VCaP (cell line): Measurements from ENCODE around the gene PGA3.
"Not testable (repeated sequence)": the region's sequence is repeated elsewhere in the genome, so short reads cannot be mapped to it uniquely, and the experiment has no call there.

Experiments used
- H3K27ac ChIP-seq: fragments of 450-650 bp; 2 replicates; pipeline ENCODE4 v1.5.1; 2017
- CTCF ChIP-seq: fragments of 450-650 bp; conservative IDR thresholded peaks from 2 replicates; pipeline ENCODE4 v1.5.1; 2017; ENCODE audit warnings: mild to moderate bottlenecking, moderate library complexity

Gene PGA3

GRCh38 chr11:61164606-61165424 is 38.5 kb upstream of the PGA3 start:
- peak overlapping the region; percentile 42 for H3K27ac ChIP-seq

GRCh38 chr11:61165785-61166184 is 37.5 kb upstream of the PGA3 start:
- peak overlapping the region; percentile 42 for H3K27ac ChIP-seq

More at GRCh38 chr11:61164606-61165424, 38.5 kb upstream of the PGA3 start:
- TF ChIP-seq CTCF: no peak

- not testable (repeated sequence) for H3K27ac ChIP-seq
Observed at GRCh38 chr11:61166331-61166730, 37.0 kb upstream of the PGA3 start.

GRCh38 chr11:61168042-61168688 is 35.1 kb upstream of the PGA3 start:
- H3K27ac ChIP-seq: no peak overlapping the region
- TF ChIP-seq CTCF: no peak

GRCh38 chr11:61168800-61169199 is 34.5 kb upstream of the PGA3 start:
- no peak for TF ChIP-seq CTCF
- no peak overlapping the region for H3K27ac ChIP-seq

GRCh38 chr11:61170566-61170965 is 32.7 kb upstream of the PGA3 start:
- no peak overlapping the region for H3K27ac ChIP-seq
- no peak for TF ChIP-seq CTCF

- no peak for TF ChIP-seq CTCF
- H3K27ac ChIP-seq: peak overlapping the region; percentile 43
Observed at GRCh38 chr11:61171907-61172306, 31.4 kb upstream of the PGA3 start.

GRCh38 chr11:61172356-61172755 is 31.0 kb upstream of the PGA3 start:
- TF ChIP-seq CTCF: no peak
- H3K27ac ChIP-seq: peak overlapping the region; percentile 43
